Mesodermal cell (in vitro differentiated cells): ENCODE measurements around the gene KRT6C.
"Not testable (repeated sequence)": the region's sequence is repeated elsewhere in the genome, so short reads cannot be mapped to it uniquely, and the experiment has no call there.

Experiments used
- H3K27ac ChIP-seq: 2 replicates; pipeline ENCODE4 v1.7.0; 2013; ENCODE audit warnings: mild to moderate bottlenecking, low read depth, low read length, moderate library complexity; ENCODE audit not compliant: severe bottlenecking
- H3K36me3 ChIP-seq: 2 replicates; pipeline ENCODE4 v1.7.1; 2013; ENCODE audit warnings: mild to moderate bottlenecking, low read length, moderate library complexity; ENCODE audit not compliant: control insufficient read depth, insufficient read depth
- H3K4me1 ChIP-seq: one replicate; pipeline ENCODE4 v1.7.1; 2013; ENCODE audit warnings: mild to moderate bottlenecking, low read length; ENCODE audit not compliant: insufficient read depth, control insufficient read depth, poor library complexity, severe bottlenecking
- H3K4me3 ChIP-seq: 2 replicates; pipeline ENCODE4 v1.7.0; 2013; ENCODE audit warnings: low read length, control low read depth, mild to moderate bottlenecking; ENCODE audit not compliant: insufficient read depth, poor library complexity, severe bottlenecking; ENCODE audit errors: extremely low read depth
- H3K9me3 ChIP-seq: 2 replicates; pipeline ENCODE4 v1.7.1; 2013; ENCODE audit warnings: mild to moderate bottlenecking, low read length, moderate library complexity; ENCODE audit not compliant: control insufficient read depth
- WGBS, 2 experiments: methylation state at CpG; one replicate each; pipeline ENCODE4 v1.1.5; 2013; ENCODE audit warnings: missing lambda C conversion rate in 2 of 2; ENCODE audit not compliant: insufficient coverage in 2 of 2; 5-methylcytosine and 5-hydroxymethylcytosine counted together

Gene KRT6C

GRCh38 chr12:52454411-52455201 is 19.0 kb downstream of the KRT6C start:
- WGBS, 2 experiments, result 38% methylated on average over 1 of the region's 3 CpGs; no CpG with 5 or more reads in 1 of the 2 experiments
- no peak overlapping the region for H3K27ac ChIP-seq
- no peaks in the 10 kb centered on the region for H3K36me3 ChIP-seq
- no peak overlapping the region for H3K4me3 ChIP-seq
- H3K4me1 ChIP-seq, result no peaks in the 10 kb centered on the region
- H3K9me3 ChIP-seq, result no peaks in the 10 kb centered on the region

DNA sequence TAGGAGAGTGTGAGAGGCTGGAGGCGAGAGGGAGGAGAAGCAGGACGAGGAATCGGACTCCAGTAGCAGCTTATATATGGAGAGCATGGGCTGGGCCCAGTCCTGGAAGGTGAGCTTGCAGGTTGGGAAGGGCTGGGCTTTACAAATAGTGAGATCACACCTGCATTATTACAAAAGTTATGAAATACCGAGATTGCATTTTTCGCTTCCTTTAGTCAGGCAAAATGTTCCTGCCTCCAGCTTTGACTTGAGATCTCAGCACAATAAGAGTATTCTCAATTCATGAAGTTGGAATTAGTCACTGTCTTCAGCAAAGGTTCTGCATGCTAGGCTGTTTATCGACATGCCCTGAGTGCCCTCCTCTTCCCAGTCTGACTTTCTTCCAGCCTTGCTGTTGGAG is 21.5 kb downstream of the KRT6C start, which contains the start of gene KRT6B:
TSS of gene KRT6B (minus strand) at position 46 of the 400 bp plus-strand sequence. CDS start 68 bp downstream, outside the sequence.
- Histone ChIP-seq H3K9me3 (no peaks in the 10 kb centered on the region), H3K4me1 (no peaks in the 10 kb centered on the region)
- WGBS, 2 experiments, result 89 to 100% methylated on average over 3 to 6 of the region's 6 CpGs

GRCh38 chr12:52448228-52448627 is 25.4 kb downstream of the KRT6C start:
- Histone ChIP-seq H3K4me3 (no peak overlapping the region), H3K9me3 (no peaks in the 10 kb centered on the region), H3K27ac (no peak overlapping the region), H3K36me3 (no peaks in the 10 kb centered on the region), H3K4me1 (no peaks in the 10 kb centered on the region)
- WGBS, 2 experiments, result 81 to 84% methylated on average over 3 of the region's 3 CpGs

More for the DNA sequence above, 21.5 kb downstream of the KRT6C start, which contains the start of gene KRT6B:
- Histone ChIP-seq H3K27ac (no peak within 1 kb of the TSS), H3K4me3 (no peak within 1 kb of the TSS), H3K36me3 (no peaks in the 10 kb centered on the region)

DNA sequence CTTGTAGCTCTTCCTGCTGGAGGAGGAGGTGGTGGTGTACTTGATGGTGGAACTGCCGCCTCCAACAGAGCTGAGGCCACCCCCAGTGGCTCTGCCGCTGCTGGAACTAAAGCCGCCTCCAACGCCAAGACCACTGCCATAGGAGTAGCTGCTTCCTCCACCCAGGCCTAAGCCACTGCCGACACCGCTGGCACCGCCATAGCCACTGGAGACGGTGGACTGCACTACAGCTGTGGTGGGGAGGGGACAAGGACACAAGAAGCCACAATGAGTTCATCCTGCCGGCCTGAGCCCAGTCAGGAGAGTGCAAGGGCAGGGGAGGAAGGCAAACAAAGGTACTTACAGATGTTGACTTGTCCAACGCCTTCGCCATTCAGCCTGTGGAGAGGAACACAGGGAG is 26.4 kb downstream of the KRT6C start:
- not testable (repeated sequence) for H3K27ac ChIP-seq, H3K4me3 ChIP-seq, H3K4me1 ChIP-seq, H3K36me3 ChIP-seq, H3K9me3 ChIP-seq
- 93 to 99% methylated on average over 6 to 7 of the region's 11 CpGs for WGBS, 2 experiments

DNA sequence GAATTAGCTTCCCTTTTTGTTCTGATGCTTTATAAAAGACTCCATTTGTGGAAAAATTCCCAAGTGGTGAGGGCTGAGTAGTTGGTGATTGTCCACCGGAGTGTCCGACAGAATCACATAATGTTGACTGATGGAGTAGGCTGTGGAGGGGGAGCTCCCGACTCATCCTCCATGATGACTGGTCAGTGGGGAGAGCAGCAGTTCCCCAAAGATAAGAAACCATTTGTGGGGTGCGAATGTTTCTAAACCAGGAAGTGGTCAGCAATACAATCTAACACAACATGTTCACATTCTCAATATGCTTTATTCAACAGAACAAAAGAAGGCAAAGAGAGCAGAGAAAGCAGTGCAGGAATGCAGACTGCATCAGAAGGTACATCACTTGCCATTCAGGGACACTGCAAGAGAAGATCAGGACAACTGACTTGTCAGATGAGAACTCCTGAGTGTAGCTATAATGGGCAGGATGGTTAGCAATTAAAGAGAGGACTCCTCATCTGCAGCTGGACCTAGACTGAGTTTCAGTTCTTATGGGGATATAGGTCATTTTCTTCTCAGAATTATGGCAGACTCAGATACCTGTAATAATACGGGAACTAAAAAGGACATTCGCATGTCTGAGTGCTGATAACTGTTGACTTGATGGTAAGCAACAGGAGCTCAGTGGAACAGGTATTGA is 27.1 kb downstream of the KRT6C start:
- Histone ChIP-seq H3K36me3 (no peaks in the 10 kb centered on the region), H3K27ac (no peak overlapping the region), H3K4me1 (peaks cover 16% of the 10 kb centered on the region), H3K9me3 (no peaks in the 10 kb centered on the region), H3K4me3 (no peak overlapping the region)
- WGBS, 2 experiments, result 89 to 97% methylated on average over 6 of the region's 6 CpGs

DNA sequence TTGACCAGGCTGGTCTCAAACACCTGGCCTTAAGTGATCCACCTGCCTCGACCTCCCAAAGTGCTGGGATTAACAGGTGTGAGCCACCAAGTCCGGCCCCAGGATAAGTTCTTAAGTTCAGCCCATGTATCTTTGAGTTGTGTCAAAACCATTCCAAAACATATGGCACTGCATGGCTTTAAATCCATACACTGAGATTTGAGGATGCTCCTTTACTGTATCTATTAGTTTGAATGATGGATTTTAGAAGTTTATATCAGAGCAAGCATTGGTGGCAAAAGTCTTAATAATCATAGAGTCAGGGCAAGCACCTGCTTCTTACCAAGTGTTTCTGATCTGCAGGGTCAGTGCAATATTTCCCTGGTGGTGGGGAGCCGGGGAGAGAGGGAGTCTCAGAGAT is 27.7 kb downstream of the KRT6C start:
- WGBS, 2 experiments, result 66 to 71% methylated on average over 3 of the region's 3 CpGs
- Histone ChIP-seq H3K4me1 (peaks cover 19% of the 10 kb centered on the region), H3K9me3 (no peaks in the 10 kb centered on the region)

DNA sequence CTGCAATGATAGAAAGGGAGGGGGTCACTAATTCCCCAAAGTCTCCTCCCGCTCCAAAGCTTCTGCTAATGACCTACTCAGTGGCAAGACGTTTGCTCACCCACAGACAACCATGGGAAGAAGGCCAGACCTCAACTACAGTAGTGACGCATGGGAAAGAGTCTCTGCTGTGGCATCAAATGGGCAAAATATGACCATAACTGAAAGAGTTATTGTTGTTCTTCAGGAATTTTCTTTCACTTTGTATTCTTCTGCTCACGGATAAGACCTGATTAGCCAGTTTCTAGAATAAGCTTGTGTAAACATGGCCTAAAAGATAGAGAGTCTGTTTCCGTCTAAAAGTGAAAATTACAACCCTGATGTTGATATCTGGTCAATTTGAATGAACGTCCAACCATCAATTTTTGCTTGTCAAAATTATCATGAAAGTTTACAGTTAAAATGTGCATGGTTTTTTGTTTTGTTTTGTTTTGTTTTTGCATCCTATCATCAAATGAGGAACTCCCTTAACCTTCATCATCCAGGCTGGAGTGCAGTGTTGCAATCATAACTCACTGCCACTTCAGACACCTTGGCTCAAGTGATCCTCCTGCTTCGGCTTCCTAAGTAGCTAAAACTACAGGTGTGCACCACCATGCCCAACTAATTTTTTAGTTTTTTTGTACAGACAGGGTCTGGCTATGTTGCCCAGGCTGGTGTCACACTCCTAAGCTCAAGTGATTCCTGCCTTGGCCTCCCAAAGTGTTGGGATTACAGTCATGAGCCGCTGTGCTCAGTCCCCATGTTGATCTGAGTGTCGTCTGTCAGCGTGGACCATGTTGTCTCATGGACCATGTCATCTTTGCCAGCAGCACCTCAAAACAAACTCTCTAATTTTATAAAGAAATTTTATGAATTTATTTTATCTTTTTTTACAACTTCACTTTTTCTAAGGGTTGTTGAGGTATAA is 28.7 kb downstream of the KRT6C start:
- H3K4me1 ChIP-seq, result peaks cover 19% of the 10 kb centered on the region
- 87% methylated on average over 4 to 7 of the region's 10 CpGs for WGBS, 2 experiments
- no peaks in the 10 kb centered on the region for H3K9me3 ChIP-seq
- H3K27ac ChIP-seq, result no peak overlapping the region
- H3K4me3 ChIP-seq, result no peak overlapping the region
- H3K36me3 ChIP-seq, result no peaks in the 10 kb centered on the region

More for the DNA sequence above, 27.7 kb downstream of the KRT6C start:
- Histone ChIP-seq H3K36me3 (no peaks in the 10 kb centered on the region), H3K4me3 (no peak overlapping the region), H3K27ac (no peak overlapping the region)

- peaks cover 19% of the 10 kb centered on the region for H3K4me1 ChIP-seq
Observed at GRCh38 chr12:52443966-52444365, 29.6 kb downstream of the KRT6C start.

GRCh38 chr12:52442600-52443061 is 31.0 kb downstream of the KRT6C start:
- H3K27ac ChIP-seq, result peak overlapping the region; percentile 59

More at GRCh38 chr12:52443966-52444365, 29.6 kb downstream of the KRT6C start:
- H3K9me3 ChIP-seq, result no peaks in the 10 kb centered on the region
- WGBS, 2 experiments, result 86 to 94% methylated on average over 2 to 3 of the region's 3 CpGs
- H3K27ac ChIP-seq, result no peak overlapping the region
- no peaks in the 10 kb centered on the region for H3K36me3 ChIP-seq
- H3K4me3 ChIP-seq, result no peak overlapping the region

DNA sequence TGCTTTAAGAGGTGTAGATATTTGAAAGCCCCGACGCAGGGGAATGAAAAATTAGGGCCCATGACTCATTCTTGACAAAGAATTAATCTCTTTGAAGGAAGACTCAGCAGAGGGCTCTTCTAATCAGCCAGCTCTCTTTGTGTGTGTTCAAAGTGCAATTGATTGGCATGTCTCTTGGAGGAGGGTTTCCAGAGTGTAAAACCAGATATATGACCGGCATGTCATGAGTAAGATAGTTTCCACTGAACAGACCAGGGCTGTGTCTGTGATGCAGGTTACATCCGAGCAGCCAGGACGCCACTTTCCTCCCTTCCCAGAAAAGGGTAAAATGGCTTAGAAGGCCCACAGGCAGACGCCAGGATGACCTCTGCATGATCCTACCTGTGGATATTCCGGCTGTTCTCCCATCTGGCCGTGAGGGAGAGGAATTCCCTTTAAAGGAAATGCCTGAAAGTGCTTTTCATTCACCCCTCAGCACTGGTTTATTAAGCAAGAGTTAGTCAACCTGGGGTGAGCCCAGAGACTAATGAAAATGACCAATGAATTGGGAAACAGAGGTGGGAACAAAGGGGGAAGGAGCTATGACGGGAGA is 32.2 kb downstream of the KRT6C start:
- Histone ChIP-seq H3K27ac (peak overlapping the region; percentile 90), H3K9me3 (no peaks in the 10 kb centered on the region), H3K4me1 (peaks cover 24% of the 10 kb centered on the region), H3K36me3 (no peaks in the 10 kb centered on the region), H3K4me3 (no peak overlapping the region)
- WGBS, 2 experiments, result 73 to 74% methylated on average over 6 to 8 of the region's 9 CpGs

More at GRCh38 chr12:52442600-52443061, 31.0 kb downstream of the KRT6C start:
- H3K36me3 ChIP-seq, result no peaks in the 10 kb centered on the region
- H3K4me1 ChIP-seq, result peaks cover 19% of the 10 kb centered on the region
- WGBS, 2 experiments, result 18 to 27% methylated on average over 5 of the region's 6 CpGs
- H3K9me3 ChIP-seq, result no peaks in the 10 kb centered on the region
- H3K4me3 ChIP-seq, result no peak overlapping the region
